K562 (cell line): Measurements from ENCODE around the gene ADAMTS7. TPM values are rescaled to one million over a fixed set of nuclear protein-coding genes. Genes with fewer than 3 reads are reported as not detected.
"Not testable (repeated sequence)": the region's sequence is repeated elsewhere in the genome, so short reads cannot be mapped to it uniquely, and the experiment has no call there.

Source experiments
- ATAC-seq: fragments of 200-7000 bp; cut with Tn5 transposase; 3 replicates; pipeline ENCODE4 v1.9.1; 2020; ENCODE audit warnings: moderate library complexity
- BruUV-seq: library from RNA; stranded (reverse); fragments of 400-500 nt; replicated peaks from 2 replicates; lab custom pipeline; 2021; lab: Mats Ljungman, UMichigan
- CTCF ChIA-PET: fragments of 300-600 bp; formaldehyde crosslinking; extraction: SDS; loops from one replicate; lab custom pipeline; 2021; ENCODE audit warnings: low intra/inter-chr PET ratio; lab: Yijun Ruan, JAX
- POLR2A ChIA-PET: fragments of 300-600, 350-650 bp; sonication (Branson Sonifier 250); formaldehyde crosslinking; extraction: SDS; loops from one replicate; lab custom pipeline; 2021; ENCODE audit warnings: antibody characterized with exemption, inconsistent platforms; lab: Yijun Ruan, JAX
- DNase-seq, 4 experiments: peaks; one replicate each; pipeline versions ENCODE4 v3.0.0 to v3.0.0-alpha.2; 2011 to 2018; ENCODE audit warnings: low spot score in 3 of 4, mixed read lengths in 3 of 4; ENCODE audit errors: extremely low read depth in 1 of 4
- FAIRE-seq: peaks from 2 replicates; lab custom pipeline; 2011; peaks lifted over from hg19 to GRCh38; lab: Jason Lieb, UNC
- H2AFZ ChIP-seq: 2 replicates; pipeline ENCODE4 v1.6.0; 2011; ENCODE audit warnings: low read depth, low read length, control low read depth, inconsistent platforms
- H3K27ac ChIP-seq: fragments of 200-600 bp; 3 replicates; pipeline ENCODE4 v1.8.0; 2011; ENCODE audit warnings: low read depth, mild to moderate bottlenecking, control low read depth, inconsistent platforms, low read length, moderate library complexity, mixed read lengths; ENCODE audit errors: extremely low read depth
- H3K27me3 ChIP-seq, 2 experiments: fragments of 300-600 bp in 1 of 2; 2 replicates in 1 of 2; 3 replicates in 1 of 2; pipeline versions ENCODE4 v1.6.0 to v1.8.0; 2011; ENCODE audit warnings: inconsistent platforms in 2 of 2, low read length in 2 of 2, mild to moderate bottlenecking in 1 of 2, mixed read lengths in 1 of 2, moderate library complexity in 1 of 2; ENCODE audit not compliant: control insufficient read depth in 2 of 2, insufficient read depth in 2 of 2
- H3K36me3 ChIP-seq: fragments of 300-600 bp; 3 replicates; pipeline ENCODE4 v1.8.0; 2011; ENCODE audit warnings: mild to moderate bottlenecking, low read length, inconsistent platforms; ENCODE audit not compliant: control insufficient read depth, insufficient read depth
- H3K4me1 ChIP-seq, 2 experiments: fragments of 200-600 bp in 1 of 2; replicated peaks in 1 of 2; 2 replicates in 1 of 2; 3 replicates in 1 of 2; pipeline versions ENCODE4 v1.5.1 to v1.8.0; 2011; ENCODE audit warnings: inconsistent platforms in 2 of 2, low read length in 2 of 2, mild to moderate bottlenecking in 1 of 2, mixed read lengths in 1 of 2, moderate library complexity in 1 of 2; ENCODE audit not compliant: control insufficient read depth in 2 of 2, insufficient read depth in 2 of 2
- H3K4me2 ChIP-seq: 2 replicates; pipeline ENCODE4 v1.6.1; 2011; ENCODE audit warnings: low read length, control low read depth, inconsistent platforms, mixed read lengths; ENCODE audit not compliant: insufficient read depth
- H3K4me3 ChIP-seq: fragments of 200-600 bp; sonication (generic), shearing (Covaris generic); 2 replicates; pipeline ENCODE4 v1.5.1; 2016; ENCODE audit warnings: control low read depth, inconsistent platforms
- H3K79me2 ChIP-seq: fragments of 200-600 bp; 3 replicates; pipeline ENCODE4 v1.8.0; 2011; ENCODE audit warnings: low read length, inconsistent platforms; ENCODE audit not compliant: control insufficient read depth, insufficient read depth
- H3K9ac ChIP-seq, 2 experiments: 2 replicates each; pipeline versions ENCODE4 v1.6.0 to v1.6.1; 2011; ENCODE audit warnings: low read depth in 2 of 2, low read length in 2 of 2, control low read depth in 1 of 2, inconsistent platforms in 1 of 2, mild to moderate bottlenecking in 1 of 2, mixed read lengths in 1 of 2; ENCODE audit not compliant: insufficient read depth in 1 of 2
- H3K9me1 ChIP-seq: one replicate; pipeline ENCODE4 v1.6.0; 2011; ENCODE audit warnings: inconsistent platforms, mild to moderate bottlenecking, low read length, moderate library complexity; ENCODE audit not compliant: control insufficient read depth, insufficient read depth
- H3K9me3 ChIP-seq: replicated peaks from 2 replicates; pipeline ENCODE4 v1.5.1; 2011; ENCODE audit warnings: low read depth, low read length, inconsistent platforms; ENCODE audit not compliant: control insufficient read depth, insufficient read depth
- H4K20me1 ChIP-seq: replicated peaks from 2 replicates; pipeline ENCODE4 v1.6.1; 2011; ENCODE audit warnings: low read length, inconsistent platforms, mixed read lengths; ENCODE audit not compliant: control insufficient read depth, insufficient read depth
- MEIS2 ChIP-seq: fragments of 450-650 bp; IDR thresholded peaks from 2 replicates; pipeline ENCODE4 v1.6.1; 2014; ENCODE audit warnings: mild to moderate bottlenecking; ENCODE audit not compliant: partially characterized antibody
- ZNF12 ChIP-seq: sonication (generic); formaldehyde crosslinking; IDR thresholded peaks from 2 replicates; pipeline ENCODE4 v1.4.0; 2020; ENCODE audit warnings: mild to moderate bottlenecking, missing genetic modification reagents
- ZNF239 ChIP-seq: fragments of 250-450 bp; sonication (Bioruptor Pico); IDR thresholded peaks from 2 replicates; pipeline ENCODE4 v1.4.0; 2020; ENCODE audit warnings: mild to moderate bottlenecking
- ZNF436 ChIP-seq: fragments of 250-450, 450-650 bp; sonication (Bioruptor Pico); formaldehyde crosslinking; IDR thresholded peaks from 2 replicates; pipeline ENCODE4 v1.7.0; 2020; ENCODE audit warnings: mild to moderate bottlenecking
- WGBS: fragments of 100-300 bp; shearing (Covaris generic); methylation state at CpG from one replicate; pipeline ENCODE4 v1.1.6; 2016; ENCODE audit warnings: low coverage, mixed read lengths; ENCODE audit not compliant: insufficient coverage; ENCODE audit errors: missing lambda C conversion rate; 5-methylcytosine and 5-hydroxymethylcytosine counted together
- in situ Hi-C: fragments of 300-500 bp; cut with MboI; formaldehyde crosslinking; loops from 4 replicates; pipeline ENCODE4 v1.15.0; 2018; ENCODE audit warnings: inconsistent platforms, mixed read lengths
- intact Hi-C: fragments of 100-400 bp; cut with micrococcal nuclease; formaldehyde crosslinking; loops from 2 replicates; pipeline ENCODE4 v1.14.2; 2022
- polyA plus RNA-seq, 8 experiments: library from polyadenylated mRNA; depleted of rRNA in 4 of 8; stranded (reverse) in 5 of 8; unstranded in 3 of 8; fragments of >200 nt; fragmentation: Nextera tagmentation in 2 of 8; fragmentation: Illumina TruSeq in 1 of 8; extraction: Ambion mirVana in 2 of 8; extraction: Trizol in 1 of 8; gene quantifications; 2 replicates each; pipeline versions ENCODE4 v1.2.1 to v1.2.3, GENCODE V29; 2011 to 2014; ENCODE audit warnings: inconsistent platforms in 1 of 8, missing spikeins in 1 of 8
- total RNA-seq, 7 experiments: library from RNA; depleted of rRNA in 6 of 7; stranded (reverse); fragments of >200 nt in 6 of 7; fragmentation: Illumina TruSeq in 2 of 7; extraction: Trizol in 2 of 7; gene quantifications; 2 replicates each; pipeline versions ENCODE4 v1.2.1 to v1.2.3, GENCODE V29; 2011 to 2021; ENCODE audit warnings: low replicate concordance in 1 of 7

Gene ADAMTS7
- total and polyA plus RNA-seq, 9 of the 15 experiments (the other 6 are each of a cell fraction or from before 2014, with no cell fraction given): 0.05 to 0.07 TPM; not detected in 7

DNA sequence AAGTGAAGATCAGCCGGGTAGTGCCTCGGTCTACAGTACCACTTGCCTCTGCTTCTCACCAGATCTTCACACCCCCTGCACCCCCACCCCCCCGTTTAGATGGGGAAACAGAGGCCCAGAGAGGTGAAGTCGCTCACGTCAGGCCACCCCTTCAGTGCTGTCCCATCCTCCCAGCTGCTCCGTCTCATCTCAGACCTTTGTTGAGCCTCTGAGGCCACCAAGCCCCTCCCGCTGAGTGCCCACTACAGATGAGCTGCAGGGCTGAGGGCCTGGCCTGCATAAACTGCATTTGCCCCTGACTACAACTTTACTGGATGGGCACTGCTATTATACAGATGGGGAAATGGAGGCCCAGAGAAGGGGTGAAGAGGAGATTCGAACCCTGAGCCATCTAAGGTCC, 35.8 kb downstream of the ADAMTS7 start:
- intact Hi-C loops: no loop called here
- POLR2A ChIA-PET: no interaction called here
- 21% methylated on average over 5 of the region's 8 CpGs for WGBS

DNA sequence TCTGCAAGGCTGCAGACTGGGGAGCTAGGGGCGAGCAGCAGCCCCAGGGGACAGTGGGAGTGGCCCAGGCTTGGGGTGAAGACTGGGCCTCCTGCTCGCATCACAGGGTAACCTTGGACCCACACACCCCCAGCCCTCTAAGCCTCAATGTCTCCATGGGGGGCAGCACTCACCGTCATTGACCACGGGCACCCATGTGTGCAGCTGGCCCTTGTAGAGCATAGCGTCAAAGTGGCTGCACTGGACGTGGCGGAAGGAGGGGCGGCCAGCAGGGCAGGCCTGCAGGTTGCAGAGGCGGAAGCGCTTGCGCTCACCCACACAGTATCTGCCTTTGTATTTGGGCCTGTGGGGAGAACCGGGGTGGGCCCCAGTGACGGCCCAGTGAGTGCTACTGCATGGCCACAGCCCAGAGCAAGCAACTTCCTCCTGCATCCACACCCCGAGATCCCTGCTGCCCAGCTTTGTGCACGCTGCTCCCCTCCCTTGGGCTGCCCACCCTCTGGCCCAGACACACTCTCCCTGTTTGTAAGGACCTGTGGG, 36.7 kb downstream of the ADAMTS7 start:
- H4K20me1 ChIP-seq, FAIRE-seq, H3K9me1 ChIP-seq, POLR2A ChIA-PET, CTCF ChIA-PET, H3K79me2 ChIP-seq, H2AFZ ChIP-seq, H3K9ac ChIP-seq, H3K27ac ChIP-seq, H3K4me2 ChIP-seq, H3K36me3 ChIP-seq, in situ Hi-C loops, H3K9me3 ChIP-seq, H3K4me3 ChIP-seq, intact Hi-C loops, DNase-seq, BruUV-seq: not testable (repeated sequence)
- H3K4me1 ChIP-seq: peaks cover 0 to 18% of the 10 kb centered on the region in 2 experiments; a peak in 2 of 5 replicates
- 10% methylated on average over 12 of the region's 15 CpGs for WGBS
- H3K27me3 ChIP-seq: peaks cover 7 to 25% of the 10 kb centered on the region in 2 experiments; a peak in 4 of 5 replicates
- peak; percentile 28 for ATAC-seq

More for the DNA sequence above, 35.8 kb downstream of the ADAMTS7 start:
- H3K27me3 ChIP-seq: peaks cover 5 to 25% of the 10 kb centered on the region in 2 experiments; a peak in 4 of 5 replicates
- in situ Hi-C loops: loop anchor here (5.0 kb wide), 1 partner anchor 798 kb away; no protein-coding TSS in a partner anchor
- TF ChIP-seq ZNF239: no peak
- TF ChIP-seq ZNF436 (CRISPR knock-in tag): no peak
- no peak for TF ChIP-seq MEIS2
- no peak for TF ChIP-seq ZNF12 (CRISPR knock-in tag)
- no peaks in the 10 kb centered on the region for H3K36me3 ChIP-seq
- ATAC-seq: no peak
- CTCF ChIA-PET: no interaction called here
- FAIRE-seq: no peak
- H3K9ac ChIP-seq: no peak overlapping the region
- H3K4me3 ChIP-seq: no peak overlapping the region
- H3K9me3 ChIP-seq: no peaks in the 10 kb centered on the region
- peaks cover 0 to 18% of the 10 kb centered on the region in 2 experiments; a peak in 2 of 5 replicates for H3K4me1 ChIP-seq
- H4K20me1 ChIP-seq: no peaks in the 10 kb centered on the region
- no peak overlapping the region for H3K27ac ChIP-seq
- DNase-seq: no peak
- no peaks in the 10 kb centered on the region for H3K79me2 ChIP-seq
- H3K4me2 ChIP-seq: no peak overlapping the region
- BruUV-seq: no TSS peak
- H3K9me1 ChIP-seq: no peaks in the 10 kb centered on the region
- H2AFZ ChIP-seq: no peak overlapping the region

DNA sequence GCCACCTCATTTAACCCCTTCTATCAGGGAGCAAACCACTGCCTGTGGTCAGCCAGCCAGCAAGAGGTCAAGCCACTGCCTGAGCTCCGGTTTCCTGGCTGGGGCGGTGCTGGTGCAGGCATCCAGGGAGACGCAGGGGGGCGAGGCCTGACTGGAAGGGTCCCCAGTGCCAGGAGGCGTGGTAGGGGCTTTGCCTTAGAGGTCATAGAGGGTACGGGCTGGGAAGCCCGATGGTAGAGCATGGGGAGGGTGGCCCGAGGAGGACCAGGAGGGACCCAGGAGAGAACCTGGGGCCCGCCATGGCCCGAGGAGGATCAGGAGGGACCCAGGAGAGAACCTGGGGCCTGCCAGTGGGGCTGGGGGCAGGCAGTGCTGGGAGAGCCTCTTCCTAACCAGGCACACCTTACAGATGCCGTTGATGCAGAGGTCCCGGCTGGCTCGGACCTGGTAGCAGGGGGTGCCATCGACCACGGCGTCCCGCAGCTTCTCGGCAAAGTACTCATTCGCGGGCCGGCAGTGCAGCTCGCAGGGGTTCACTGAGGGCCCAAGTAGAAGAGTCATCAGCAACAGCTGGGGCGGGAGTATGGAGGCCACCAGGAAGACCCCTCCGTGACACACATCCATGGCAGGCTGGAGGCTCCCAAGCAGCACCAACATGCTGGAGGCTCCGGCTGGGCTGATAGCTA, 37.4 kb downstream of the ADAMTS7 start:
- in situ Hi-C loops, intact Hi-C loops, H2AFZ ChIP-seq, H3K4me2 ChIP-seq, H3K79me2 ChIP-seq, CTCF ChIA-PET, ATAC-seq, H3K4me3 ChIP-seq, H4K20me1 ChIP-seq, DNase-seq, FAIRE-seq, POLR2A ChIA-PET, H3K27ac ChIP-seq, H3K9me1 ChIP-seq, BruUV-seq, H3K9me3 ChIP-seq, H3K9ac ChIP-seq, H3K36me3 ChIP-seq: not testable (repeated sequence)
- Histone ChIP-seq H3K27me3 (peaks cover 7 to 24% of the 10 kb centered on the region in 2 experiments; a peak in 4 of 5 replicates), H3K4me1 (peaks cover 0 to 18% of the 10 kb centered on the region in 2 experiments; a peak in 2 of 5 replicates)
- WGBS: 11% methylated on average over 19 of the region's 25 CpGs
